Kidney epithelial cell (primary cell): ENCODE data around the gene SNAP23. TPM values are rescaled to one million over a fixed set of nuclear protein-coding genes. Genes with fewer than 3 reads are reported as not detected.
A peak's percentile ranks its signal among the peaks of the same experiment; 100 is the strongest.

Experiments
- DNase-seq: peaks from one replicate; pipeline ENCODE4 v3.0.0-alpha.2; 2010; ENCODE audit warnings: low read depth
- H3K27me3 ChIP-seq: 2 replicates; pipeline ENCODE4 v1.6.0; 2011; ENCODE audit warnings: low read length; ENCODE audit not compliant: control insufficient read depth, insufficient read depth
- H3K36me3 ChIP-seq: 2 replicates; pipeline ENCODE4 v1.5.1; 2011; ENCODE audit warnings: low read length; ENCODE audit not compliant: control insufficient read depth, insufficient read depth
- H3K4me3 ChIP-seq: 2 replicates; pipeline ENCODE4 v1.5.1; 2011; ENCODE audit warnings: low read depth, mild to moderate bottlenecking, control low read depth, low read length
- total RNA-seq: library from RNA; depleted of rRNA; stranded (reverse); fragments of >200 nt; gene quantifications from 2 replicates; pipeline ENCODE4 v1.2.3, GENCODE V29; 2015
- TF ChIP-seq, protein P1 (sequence below): IDR thresholded peaks from 2 replicates; pipeline ENCODE4 v1.5.1; 2011; ENCODE audit warnings: mild to moderate bottlenecking, moderate library complexity, low read length, control low read depth, inconsistent platforms; ENCODE audit not compliant: insufficient read depth, poor library complexity, severe bottlenecking

Gene SNAP23
- total RNA-seq, 1 donor from 2014 or later = 71.5 TPM

DNA sequence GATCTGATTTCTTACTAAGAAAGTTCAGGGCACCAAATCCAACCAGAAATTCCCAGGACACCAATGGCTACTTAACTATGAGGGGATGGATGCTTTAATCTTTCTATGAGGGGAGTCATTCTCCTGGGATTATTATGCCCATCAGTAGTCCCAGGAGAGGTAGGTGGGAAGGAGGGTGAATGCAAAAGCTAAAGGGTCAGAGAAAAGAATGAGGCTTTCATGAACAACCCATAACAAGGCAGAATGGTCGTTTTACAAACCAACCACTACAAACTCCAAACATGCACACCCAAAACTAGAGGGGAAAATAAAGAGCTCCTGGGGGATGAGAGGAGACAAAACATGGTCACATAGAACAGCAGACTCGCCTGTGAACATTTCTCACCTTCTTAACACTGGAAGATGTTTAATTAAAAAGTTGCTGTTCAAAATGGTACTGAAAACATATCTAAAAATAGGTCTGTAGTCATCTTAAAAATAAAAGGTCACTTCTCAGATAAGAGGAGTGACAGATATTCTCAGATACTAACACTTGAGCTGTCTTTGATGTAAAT is 83.6 kb downstream of the SNAP23 start:
- Histone ChIP-seq H3K27me3 (no peaks in the 10 kb centered on the region), H3K36me3 (no peaks in the 10 kb centered on the region), H3K4me3 (no peak overlapping the region)
- DNase-seq = no peak
- TF ChIP-seq, protein P1, sequence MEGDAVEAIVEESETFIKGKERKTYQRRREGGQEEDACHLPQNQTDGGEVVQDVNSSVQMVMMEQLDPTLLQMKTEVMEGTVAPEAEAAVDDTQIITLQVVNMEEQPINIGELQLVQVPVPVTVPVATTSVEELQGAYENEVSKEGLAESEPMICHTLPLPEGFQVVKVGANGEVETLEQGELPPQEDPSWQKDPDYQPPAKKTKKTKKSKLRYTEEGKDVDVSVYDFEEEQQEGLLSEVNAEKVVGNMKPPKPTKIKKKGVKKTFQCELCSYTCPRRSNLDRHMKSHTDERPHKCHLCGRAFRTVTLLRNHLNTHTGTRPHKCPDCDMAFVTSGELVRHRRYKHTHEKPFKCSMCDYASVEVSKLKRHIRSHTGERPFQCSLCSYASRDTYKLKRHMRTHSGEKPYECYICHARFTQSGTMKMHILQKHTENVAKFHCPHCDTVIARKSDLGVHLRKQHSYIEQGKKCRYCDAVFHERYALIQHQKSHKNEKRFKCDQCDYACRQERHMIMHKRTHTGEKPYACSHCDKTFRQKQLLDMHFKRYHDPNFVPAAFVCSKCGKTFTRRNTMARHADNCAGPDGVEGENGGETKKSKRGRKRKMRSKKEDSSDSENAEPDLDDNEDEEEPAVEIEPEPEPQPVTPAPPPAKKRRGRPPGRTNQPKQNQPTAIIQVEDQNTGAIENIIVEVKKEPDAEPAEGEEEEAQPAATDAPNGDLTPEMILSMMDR = no peak

DNA sequence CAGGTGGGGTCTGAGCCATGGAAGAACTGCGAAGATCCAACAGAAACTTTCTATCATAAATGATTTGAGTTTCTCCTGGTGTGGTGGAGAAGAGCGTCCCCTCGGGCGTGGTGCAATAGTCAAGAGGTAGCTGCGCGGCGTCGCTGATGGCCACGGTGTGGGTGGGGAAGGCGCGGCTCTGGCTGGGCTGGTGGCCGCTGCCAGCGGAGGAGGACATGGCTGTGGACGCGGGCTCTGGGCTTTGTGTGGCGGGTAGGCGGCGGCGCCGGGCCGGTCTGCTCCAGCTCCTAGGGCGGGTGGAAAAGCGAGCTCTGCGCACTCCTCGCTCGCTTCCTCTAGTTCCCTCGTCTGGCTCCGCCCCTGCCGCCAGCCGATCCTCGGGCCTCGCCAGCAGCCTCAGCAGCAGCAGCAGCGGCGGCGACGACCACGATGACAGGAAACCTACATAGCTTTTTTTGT is 85.9 kb downstream of the SNAP23 start:
- DNase-seq = peak; percentile 19
- TF ChIP-seq, protein P1 = no peak
- peak overlapping the region; percentile 39 for H3K4me3 ChIP-seq
- H3K27me3 ChIP-seq = no peaks in the 10 kb centered on the region
- H3K36me3 ChIP-seq = peaks cover 1% of the 10 kb centered on the region

Other genes starting within 250 kb of the SNAP23 start
- gene GANC, start 222.4 kb upstream of the SNAP23 start, total RNA-seq = 14.2 and 16.6 TPM in 2 replicates
- gene TMEM87A, start 222.2 kb upstream of the SNAP23 start, total RNA-seq = 53.6 and 59.8 TPM in 2 replicates
- 0.89 and 3.7 TPM in 2 replicates for gene CAPN3, start 136.1 kb upstream of the SNAP23 start, total RNA-seq
- gene ZNF106, start 4.5 kb upstream of the SNAP23 start, total RNA-seq = 30.9 and 32.5 TPM in 2 replicates
- 18.2 and 24.2 TPM in 2 replicates for gene LRRC57, start 53.2 kb downstream of the SNAP23 start, total RNA-seq
- gene HAUS2, start 53.2 kb downstream of the SNAP23 start, total RNA-seq = 31.1 and 35.3 TPM in 2 replicates
- 4.7 and 5.7 TPM in 2 replicates for gene STARD9, start 80.0 kb downstream of the SNAP23 start, total RNA-seq
- 12.9 and 15.8 TPM in 2 replicates for gene CDAN1, start 241.5 kb downstream of the SNAP23 start, total RNA-seq